Measurements from ENCODE around the gene APBA3.

Gene APBA3

GRCh38 chr19:3778104-3778867, 16.8 kb upstream of the APBA3 start:
- Histone ChIP-seq H3K27me3 (ENCODE audit: insufficient read depth, low read length) (no peaks in the 10 kb centered on the region), H3K4me1 (ENCODE audit: control insufficient read depth, insufficient read depth, low read length, unreplicated experiment) (no peaks in the 10 kb centered on the region), H3K27ac (ENCODE audit: low read depth, low read length) (no peak overlapping the region)

GRCh38 chr19:3776479-3777040, 15.1 kb upstream of the APBA3 start:
- Histone ChIP-seq H3K4me1 (ENCODE audit: control insufficient read depth, insufficient read depth, low read length, unreplicated experiment) (no peaks in the 10 kb centered on the region), H3K79me2 (ENCODE audit: control insufficient read depth, insufficient read depth, low read length, unreplicated experiment) (no peaks in the 10 kb centered on the region), H3K4me3 (ENCODE audit: low read depth, low read length) (no peak overlapping the region), H3K27ac (ENCODE audit: low read depth, low read length) (no peak overlapping the region), H3K27me3 (ENCODE audit: insufficient read depth, low read length) (no peaks in the 10 kb centered on the region), H3K36me3 (ENCODE audit: insufficient read depth, low read length) (no peaks in the 10 kb centered on the region), H2AFZ (ENCODE audit: low read length, unreplicated experiment) (no peak overlapping the region)

More at GRCh38 chr19:3778104-3778867, 16.8 kb upstream of the APBA3 start:
- Histone ChIP-seq H3K79me2 (ENCODE audit: control insufficient read depth, insufficient read depth, low read length, unreplicated experiment) (no peaks in the 10 kb centered on the region), H2AFZ (ENCODE audit: low read length, unreplicated experiment) (no peak overlapping the region), H3K4me3 (ENCODE audit: low read depth, low read length) (no peak overlapping the region), H3K36me3 (ENCODE audit: insufficient read depth, low read length) (no peaks in the 10 kb centered on the region)

- Histone ChIP-seq H3K27ac (ENCODE audit: low read depth, low read length) (no peak overlapping the region), H3K36me3 (ENCODE audit: insufficient read depth, low read length) (no peaks in the 10 kb centered on the region), H2AFZ (ENCODE audit: low read length, unreplicated experiment) (no peak overlapping the region), H3K27me3 (ENCODE audit: insufficient read depth, low read length) (no peaks in the 10 kb centered on the region), H3K4me3 (ENCODE audit: low read depth, low read length) (no peak overlapping the region), H3K79me2 (ENCODE audit: control insufficient read depth, insufficient read depth, low read length, unreplicated experiment) (no peaks in the 10 kb centered on the region), H3K4me1 (ENCODE audit: control insufficient read depth, insufficient read depth, low read length, unreplicated experiment) (no peaks in the 10 kb centered on the region)
Measured at GRCh38 chr19:3775831-3776230, 14.3 kb upstream of the APBA3 start.

GRCh38 chr19:3775374-3775711, 13.9 kb upstream of the APBA3 start:
- Histone ChIP-seq H2AFZ (ENCODE audit: low read length, unreplicated experiment) (no peak overlapping the region), H3K79me2 (ENCODE audit: control insufficient read depth, insufficient read depth, low read length, unreplicated experiment) (no peaks in the 10 kb centered on the region)

GRCh38 chr19:3774621-3775373, 13.3 kb upstream of the APBA3 start:
- Histone ChIP-seq H3K27ac (ENCODE audit: low read depth, low read length) (no peak overlapping the region), H2AFZ (ENCODE audit: low read length, unreplicated experiment) (no peak overlapping the region), H3K79me2 (ENCODE audit: control insufficient read depth, insufficient read depth, low read length, unreplicated experiment) (no peaks in the 10 kb centered on the region), H3K4me1 (ENCODE audit: control insufficient read depth, insufficient read depth, low read length, unreplicated experiment) (no peaks in the 10 kb centered on the region), H3K36me3 (ENCODE audit: insufficient read depth, low read length) (no peaks in the 10 kb centered on the region), H3K4me3 (ENCODE audit: low read depth, low read length) (no peak overlapping the region), H3K27me3 (ENCODE audit: insufficient read depth, low read length) (no peaks in the 10 kb centered on the region)

More at GRCh38 chr19:3775374-3775711, 13.9 kb upstream of the APBA3 start:
- no peaks in the 10 kb centered on the region for H3K4me1 ChIP-seq (ENCODE audit: control insufficient read depth, insufficient read depth, low read length, unreplicated experiment)
- no peak overlapping the region for H3K27ac ChIP-seq (ENCODE audit: low read depth, low read length)
- no peaks in the 10 kb centered on the region for H3K36me3 ChIP-seq (ENCODE audit: insufficient read depth, low read length)
- H3K27me3 ChIP-seq (ENCODE audit: insufficient read depth, low read length), result no peaks in the 10 kb centered on the region
- no peak overlapping the region for H3K4me3 ChIP-seq (ENCODE audit: low read depth, low read length)

- H3K4me1 ChIP-seq (ENCODE audit: control insufficient read depth, insufficient read depth, low read length, unreplicated experiment), result no peaks in the 10 kb centered on the region
- H3K36me3 ChIP-seq (ENCODE audit: insufficient read depth, low read length), result no peaks in the 10 kb centered on the region
- no peak overlapping the region for H3K27ac ChIP-seq (ENCODE audit: low read depth, low read length)
- no peak overlapping the region for H2AFZ ChIP-seq (ENCODE audit: low read length, unreplicated experiment)
- no peaks in the 10 kb centered on the region for H3K27me3 ChIP-seq (ENCODE audit: insufficient read depth, low read length)
- no peak overlapping the region for H3K4me3 ChIP-seq (ENCODE audit: low read depth, low read length)
- no peaks in the 10 kb centered on the region for H3K79me2 ChIP-seq (ENCODE audit: control insufficient read depth, insufficient read depth, low read length, unreplicated experiment)
Measured at GRCh38 chr19:3773814-3774515, 12.5 kb upstream of the APBA3 start.

GRCh38 chr19:3771906-3772455, 10.5 kb upstream of the APBA3 start, which contains the start of gene RAX2:
TSS of gene RAX2 (minus strand) at chr19:3772228. CDS start at chr19:3771742, 486 bp downstream.
- Histone ChIP-seq H3K4me1 (ENCODE audit: control insufficient read depth, insufficient read depth, low read length, unreplicated experiment) (no peaks in the 10 kb centered on the region), H3K27me3 (ENCODE audit: insufficient read depth, low read length) (no peaks in the 10 kb centered on the region), H3K27ac (ENCODE audit: low read depth, low read length) (no peak within 1 kb of the TSS), H3K79me2 (ENCODE audit: control insufficient read depth, insufficient read depth, low read length, unreplicated experiment) (no peaks in the 10 kb centered on the region), H3K4me3 (ENCODE audit: low read depth, low read length) (no peak within 1 kb of the TSS), H2AFZ (ENCODE audit: low read length, unreplicated experiment) (no peak within 1 kb of the TSS), H3K36me3 (ENCODE audit: insufficient read depth, low read length) (no peaks in the 10 kb centered on the region)

GRCh38 chr19:3771000-3771905, 9.8 kb upstream of the APBA3 start:
- no peak overlapping the region for H2AFZ ChIP-seq (ENCODE audit: low read length, unreplicated experiment)
- no peaks in the 10 kb centered on the region for H3K27me3 ChIP-seq (ENCODE audit: insufficient read depth, low read length)
- H3K79me2 ChIP-seq (ENCODE audit: control insufficient read depth, insufficient read depth, low read length, unreplicated experiment), result no peaks in the 10 kb centered on the region
- no peaks in the 10 kb centered on the region for H3K4me1 ChIP-seq (ENCODE audit: control insufficient read depth, insufficient read depth, low read length, unreplicated experiment)
- no peak overlapping the region for H3K4me3 ChIP-seq (ENCODE audit: low read depth, low read length)
- no peaks in the 10 kb centered on the region for H3K36me3 ChIP-seq (ENCODE audit: insufficient read depth, low read length)
- no peak overlapping the region for H3K27ac ChIP-seq (ENCODE audit: low read depth, low read length)

- Histone ChIP-seq H3K79me2 (ENCODE audit: control insufficient read depth, insufficient read depth, low read length, unreplicated experiment) (no peaks in the 10 kb centered on the region), H2AFZ (ENCODE audit: low read length, unreplicated experiment) (no peak overlapping the region), H3K36me3 (ENCODE audit: insufficient read depth, low read length) (no peaks in the 10 kb centered on the region), H3K4me3 (ENCODE audit: low read depth, low read length) (no peak overlapping the region), H3K27me3 (ENCODE audit: insufficient read depth, low read length) (no peaks in the 10 kb centered on the region), H3K4me1 (ENCODE audit: control insufficient read depth, insufficient read depth, low read length, unreplicated experiment) (no peaks in the 10 kb centered on the region), H3K27ac (ENCODE audit: low read depth, low read length) (no peak overlapping the region)
Measured at GRCh38 chr19:3770136-3770999, 8.9 kb upstream of the APBA3 start.

Measured in ACC112 (cell line).